HG02678 (cell line): ENCODE data around the gene CLIC5.

ENCODE experiments used
- ATAC-seq: cut with Tn5 transposase; IDR thresholded peaks from one replicate; pipeline ENCODE4 v1.9.1; 2021; ENCODE audit warnings: mild to moderate bottlenecking, moderate library complexity; ENCODE audit not compliant: unreplicated experiment

The CLIC5 gene

GRCh38 chr6:46000905-46001304 is 14.8 kb downstream of the CLIC5 start:
- ATAC-seq: no peak

- no peak for ATAC-seq
Observed at GRCh38 chr6:45998524-45998923, 17.1 kb downstream of the CLIC5 start.

- no peak for ATAC-seq
Observed at GRCh38 chr6:45997875-45998506, 17.7 kb downstream of the CLIC5 start.

- no peak for ATAC-seq
Observed at GRCh38 chr6:45991189-45991588, 24.5 kb downstream of the CLIC5 start.

- no peak for ATAC-seq
Observed at GRCh38 chr6:45990162-45990561, 25.5 kb downstream of the CLIC5 start.

GRCh38 chr6:45988635-45989034 is 27.0 kb downstream of the CLIC5 start:
- no peak for ATAC-seq

- ATAC-seq: no peak
Observed at GRCh38 chr6:45987856-45988255, 27.8 kb downstream of the CLIC5 start.

GRCh38 chr6:45986746-45987274 is 28.9 kb downstream of the CLIC5 start:
- ATAC-seq: no peak

- ATAC-seq: no peak
Observed at GRCh38 chr6:45984788-45985425, 30.8 kb downstream of the CLIC5 start.

- ATAC-seq: no peak
Observed at GRCh38 chr6:45984347-45984746, 31.3 kb downstream of the CLIC5 start.

GRCh38 chr6:45983062-45983461 is 32.6 kb downstream of the CLIC5 start:
- ATAC-seq: no peak

- ATAC-seq: no peak
Observed at GRCh38 chr6:45982280-45983036, 33.2 kb downstream of the CLIC5 start.

- ATAC-seq: no peak
Observed at GRCh38 chr6:45981046-45981445, 34.6 kb downstream of the CLIC5 start.

GRCh38 chr6:45979311-45979710 is 36.3 kb downstream of the CLIC5 start:
- ATAC-seq: no peak

GRCh38 chr6:45974596-45974995 is 41.1 kb downstream of the CLIC5 start:
- no peak for ATAC-seq

GRCh38 chr6:45972795-45973503 is 42.7 kb downstream of the CLIC5 start:
- no peak for ATAC-seq

- ATAC-seq: no peak
Observed at GRCh38 chr6:45971287-45971686, 44.4 kb downstream of the CLIC5 start.

GRCh38 chr6:45970326-45970725 is 45.3 kb downstream of the CLIC5 start:
- no peak for ATAC-seq

GRCh38 chr6:45969883-45970282 is 45.8 kb downstream of the CLIC5 start:
- no peak for ATAC-seq

- no peak for ATAC-seq
Observed at GRCh38 chr6:45969026-45969425, 46.6 kb downstream of the CLIC5 start.

GRCh38 chr6:45967363-45967762 is 48.3 kb downstream of the CLIC5 start:
- ATAC-seq: no peak
